Globus pallidus (tissue), 1 donor: ENCODE measurements around the gene WBP1.

Source experiments
- DNase-seq: peaks from one replicate; pipeline ENCODE4 v3.0.0-alpha.2; 2015; ENCODE audit warnings: low spot score

The WBP1 gene

GRCh38 chr2:74502720-74503505 is 44.7 kb downstream of the WBP1 start:
- no peak for DNase-seq

- DNase-seq: no peak
These were observed 45.6 kb downstream of the WBP1 start for GRCh38 chr2:74503506-74504475.

GRCh38 chr2:74504591-74504990 is 46.4 kb downstream of the WBP1 start:
- DNase-seq: no peak

- DNase-seq: no peak
These were observed 47.4 kb downstream of the WBP1 start for GRCh38 chr2:74505448-74506246.

- DNase-seq: peak; percentile 97
These were observed 49.1 kb downstream of the WBP1 start, which contains the start of gene PCGF1 for GRCh38 chr2:74507145-74507925. Gene PCGF1 (minus strand): TSS chr2:74507695. CDS start chr2:74507668, 27 bp downstream.

GRCh38 chr2:74507926-74508520 is 49.8 kb downstream of the WBP1 start:
- DNase-seq: no peak

GRCh38 chr2:74510272-74510671 is 52.0 kb downstream of the WBP1 start:
- no peak for DNase-seq
